ENCODE measurements around the gene LIMK1.

LIMK1 gene

GRCh38 chr7:74084722-74085578, 1.3 kb downstream of the LIMK1 start:
- intact Hi-C loops (cut with micrococcal nuclease): loop anchor here (5.0 kb wide), 1 partner anchor 348 kb away; the partner anchor contains the start of gene ABHD11
- peak overlapping the region; percentile 83 for H3K27ac Mint-ChIP-seq
- no peaks in the 10 kb centered on the region for H3K9me3 Mint-ChIP-seq
- H3K27me3 Mint-ChIP-seq: no peaks in the 10 kb centered on the region
- H3K36me3 Mint-ChIP-seq (ENCODE audit: low read depth): peaks cover 43% of the 10 kb centered on the region
- peak overlapping the region; percentile 91 for H3K4me3 Mint-ChIP-seq
- H3K4me1 Mint-ChIP-seq (ENCODE audit: low read depth): peaks cover 31% of the 10 kb centered on the region

- H3K4me1 Mint-ChIP-seq (ENCODE audit: low read depth): peaks cover 38% of the 10 kb centered on the region
- H3K36me3 Mint-ChIP-seq (ENCODE audit: low read depth): peaks cover 43% of the 10 kb centered on the region
- intact Hi-C loops (cut with micrococcal nuclease): no loop called here
- H3K4me3 Mint-ChIP-seq: no peak overlapping the region
- no peaks in the 10 kb centered on the region for H3K27me3 Mint-ChIP-seq
- no peak overlapping the region for H3K27ac Mint-ChIP-seq
- no peaks in the 10 kb centered on the region for H3K9me3 Mint-ChIP-seq
These were observed 4.3 kb downstream of the LIMK1 start for GRCh38 chr7:74087791-74088453.

- intact Hi-C loops (cut with micrococcal nuclease): loop anchor here (5.0 kb wide), 1 partner anchor 80 kb away; the partner anchor contains the start of gene EIF4H
- Mint-ChIP-seq H3K4me1 (ENCODE audit: low read depth) (peaks cover 48% of the 10 kb centered on the region), H3K36me3 (ENCODE audit: low read depth) (peaks cover 56% of the 10 kb centered on the region), H3K27me3 (no peaks in the 10 kb centered on the region), H3K27ac (peak overlapping the region; percentile 88), H3K4me3 (peak overlapping the region; percentile 93), H3K9me3 (no peaks in the 10 kb centered on the region)
These were observed 8.8 kb downstream of the LIMK1 start for GRCh38 chr7:74092321-74092963.

GRCh38 chr7:74092964-74093471, 9.4 kb downstream of the LIMK1 start:
- Mint-ChIP-seq H3K27ac (peak overlapping the region; percentile 88), H3K27me3 (no peaks in the 10 kb centered on the region), H3K4me3 (peak overlapping the region; percentile 93), H3K4me1 (ENCODE audit: low read depth) (peaks cover 53% of the 10 kb centered on the region), H3K9me3 (no peaks in the 10 kb centered on the region), H3K36me3 (ENCODE audit: low read depth) (peaks cover 56% of the 10 kb centered on the region)
- intact Hi-C loops (cut with micrococcal nuclease): loop anchor here (1.0 to 5.0 kb wide), 2 partner anchors 10 to 79 kb away; partner anchors contain the start of genes EIF4H and LIMK1

GRCh38 chr7:74093671-74094223, 10.1 kb downstream of the LIMK1 start:
- intact Hi-C loops (cut with micrococcal nuclease): loop anchor here (1.0 to 5.0 kb wide), 2 partner anchors 10 to 79 kb away; partner anchors contain the start of genes EIF4H and LIMK1
- Mint-ChIP-seq H3K36me3 (ENCODE audit: low read depth) (peaks cover 56% of the 10 kb centered on the region), H3K4me3 (peak overlapping the region; percentile 93), H3K4me1 (ENCODE audit: low read depth) (peaks cover 58% of the 10 kb centered on the region), H3K27me3 (no peaks in the 10 kb centered on the region), H3K27ac (peak overlapping the region; percentile 88), H3K9me3 (no peaks in the 10 kb centered on the region)

GRCh38 chr7:74094224-74095101, 10.9 kb downstream of the LIMK1 start:
- peak overlapping the region; percentile 88 for H3K27ac Mint-ChIP-seq
- H3K4me1 Mint-ChIP-seq (ENCODE audit: low read depth): peaks cover 58% of the 10 kb centered on the region
- H3K27me3 Mint-ChIP-seq: no peaks in the 10 kb centered on the region
- intact Hi-C loops (cut with micrococcal nuclease): loop anchor here (5.0 kb wide), 1 partner anchor 78 kb away; the partner anchor contains the start of gene EIF4H
- H3K4me3 Mint-ChIP-seq: peak overlapping the region; percentile 93
- peaks cover 56% of the 10 kb centered on the region for H3K36me3 Mint-ChIP-seq (ENCODE audit: low read depth)
- H3K9me3 Mint-ChIP-seq: no peaks in the 10 kb centered on the region

- intact Hi-C loops (cut with micrococcal nuclease): no loop called here
- H3K9me3 Mint-ChIP-seq: no peaks in the 10 kb centered on the region
These were observed 11.5 kb downstream of the LIMK1 start for GRCh38 chr7:74095135-74095534.

GRCh38 chr7:74097937-74098614, 14.5 kb downstream of the LIMK1 start:
- H3K4me3 Mint-ChIP-seq: no peak overlapping the region

More at GRCh38 chr7:74095135-74095534, 11.5 kb downstream of the LIMK1 start:
- peak overlapping the region; percentile 88 for H3K27ac Mint-ChIP-seq
- peaks cover 58% of the 10 kb centered on the region for H3K36me3 Mint-ChIP-seq (ENCODE audit: low read depth)
- H3K4me1 Mint-ChIP-seq (ENCODE audit: low read depth): peaks cover 61% of the 10 kb centered on the region
- H3K4me3 Mint-ChIP-seq: peak overlapping the region; percentile 93
- no peaks in the 10 kb centered on the region for H3K27me3 Mint-ChIP-seq

GRCh38 chr7:74099031-74099430, 15.4 kb downstream of the LIMK1 start:
- Mint-ChIP-seq H3K4me3 (no peak overlapping the region), H3K36me3 (ENCODE audit: low read depth) (peaks cover 85% of the 10 kb centered on the region)
- intact Hi-C loops (cut with micrococcal nuclease): no loop called here

More at GRCh38 chr7:74097937-74098614, 14.5 kb downstream of the LIMK1 start:
- no peaks in the 10 kb centered on the region for H3K9me3 Mint-ChIP-seq
- peaks cover 84% of the 10 kb centered on the region for H3K36me3 Mint-ChIP-seq (ENCODE audit: low read depth)
- H3K27me3 Mint-ChIP-seq: no peaks in the 10 kb centered on the region
- peaks cover 61% of the 10 kb centered on the region for H3K4me1 Mint-ChIP-seq (ENCODE audit: low read depth)
- peak overlapping the region; percentile 86 for H3K27ac Mint-ChIP-seq
- intact Hi-C loops (cut with micrococcal nuclease): no loop called here

GRCh38 chr7:74101061-74101681, 17.6 kb downstream of the LIMK1 start:
- peak overlapping the region; percentile 86 for H3K27ac Mint-ChIP-seq
- H3K9me3 Mint-ChIP-seq: no peaks in the 10 kb centered on the region
- H3K27me3 Mint-ChIP-seq: no peaks in the 10 kb centered on the region
- peak overlapping the region; percentile 20 for H3K4me3 Mint-ChIP-seq
- intact Hi-C loops (cut with micrococcal nuclease): no loop called here
- H3K36me3 Mint-ChIP-seq (ENCODE audit: low read depth): peaks cover 97% of the 10 kb centered on the region
- peaks cover 41% of the 10 kb centered on the region for H3K4me1 Mint-ChIP-seq (ENCODE audit: low read depth)

More at GRCh38 chr7:74099031-74099430, 15.4 kb downstream of the LIMK1 start:
- H3K4me1 Mint-ChIP-seq (ENCODE audit: low read depth): peaks cover 53% of the 10 kb centered on the region
- peak overlapping the region; percentile 86 for H3K27ac Mint-ChIP-seq
- H3K9me3 Mint-ChIP-seq: no peaks in the 10 kb centered on the region
- H3K27me3 Mint-ChIP-seq: no peaks in the 10 kb centered on the region

- peaks cover 97% of the 10 kb centered on the region for H3K36me3 Mint-ChIP-seq (ENCODE audit: low read depth)
- peaks cover 23% of the 10 kb centered on the region for H3K4me1 Mint-ChIP-seq (ENCODE audit: low read depth)
- intact Hi-C loops (cut with micrococcal nuclease): no loop called here
- H3K27me3 Mint-ChIP-seq: no peaks in the 10 kb centered on the region
- H3K4me3 Mint-ChIP-seq: no peak overlapping the region
- H3K9me3 Mint-ChIP-seq: no peaks in the 10 kb centered on the region
- no peak overlapping the region for H3K27ac Mint-ChIP-seq
These were observed 19.7 kb downstream of the LIMK1 start for GRCh38 chr7:74103219-74103772.

Measured in dendritic cell treated with granulocyte-macrophage colony-stimulating factor and Interleukin-4, amounts not matched to agents 40 ng/mL and 50 ng/mL, for 4 days (primary cell).